ENCODE results near the gene PRR5.
"Not testable (repeated sequence)": the region's sequence is repeated elsewhere in the genome, so short reads cannot be mapped to it uniquely, and the experiment has no call there.

PRR5 gene

GRCh38 chr22:44732661-44733060 is 30.7 kb downstream of the PRR5 start:
- FAIRE-seq (peak; percentile 98), DNase-seq (ENCODE audit: insufficient read length, low spot score) (no peak)

GRCh38 chr22:44733426-44734106 is 31.6 kb downstream of the PRR5 start:
- DNase-seq (ENCODE audit: insufficient read length, low spot score) (no peak), FAIRE-seq (no peak)

- no peak for DNase-seq (ENCODE audit: insufficient read length, low spot score)
- no peak for FAIRE-seq
Measured at GRCh38 chr22:44734278-44734677, 32.3 kb downstream of the PRR5 start.

GRCh38 chr22:44734801-44735517 is 33.0 kb downstream of the PRR5 start:
- DNase-seq (ENCODE audit: insufficient read length, low spot score) (no peak), FAIRE-seq (no peak)

GRCh38 chr22:44735518-44736428 is 33.8 kb downstream of the PRR5 start:
- peak; percentile 68 for DNase-seq (ENCODE audit: insufficient read length, low spot score)

GRCh38 chr22:44736581-44737405 is 34.8 kb downstream of the PRR5 start:
- DNase-seq (ENCODE audit: insufficient read length, low spot score) (no peak), FAIRE-seq (no peak)

More at GRCh38 chr22:44735518-44736428, 33.8 kb downstream of the PRR5 start:
- FAIRE-seq = peak; percentile 16

GRCh38 chr22:44737406-44738346 is 35.7 kb downstream of the PRR5 start:
- FAIRE-seq = no peak
- no peak for DNase-seq (ENCODE audit: insufficient read length, low spot score)

- DNase-seq (ENCODE audit: insufficient read length, low spot score) (no peak), FAIRE-seq (no peak)
Measured at GRCh38 chr22:44738347-44738715, 36.3 kb downstream of the PRR5 start.

GRCh38 chr22:44739024-44739423 is 37.0 kb downstream of the PRR5 start:
- FAIRE-seq (no peak), DNase-seq (ENCODE audit: insufficient read length, low spot score) (no peak)

GRCh38 chr22:44739666-44740065 is 37.7 kb downstream of the PRR5 start:
- DNase-seq (ENCODE audit: insufficient read length, low spot score) = peak; percentile 50
- FAIRE-seq = not testable (repeated sequence)

GRCh38 chr22:44740307-44740706 is 38.3 kb downstream of the PRR5 start:
- no peak for DNase-seq (ENCODE audit: insufficient read length, low spot score)
- FAIRE-seq = no peak

GRCh38 chr22:44741929-44742328 is 39.9 kb downstream of the PRR5 start:
- no peak for FAIRE-seq

GRCh38 chr22:44743247-44743646 is 41.2 kb downstream of the PRR5 start:
- DNase-seq (ENCODE audit: insufficient read length, low spot score) (no peak), FAIRE-seq (no peak)

More at GRCh38 chr22:44741929-44742328, 39.9 kb downstream of the PRR5 start:
- DNase-seq (ENCODE audit: insufficient read length, low spot score) = no peak

GRCh38 chr22:44743804-44744211 is 41.8 kb downstream of the PRR5 start:
- no peak for DNase-seq (ENCODE audit: insufficient read length, low spot score)
- FAIRE-seq = no peak

- DNase-seq (ENCODE audit: insufficient read length, low spot score) (no peak), FAIRE-seq (no peak)
Measured at GRCh38 chr22:44745853-44746789, 44.1 kb downstream of the PRR5 start.

- not testable (repeated sequence) for DNase-seq (ENCODE audit: insufficient read length, low spot score); FAIRE-seq
Measured at GRCh38 chr22:44747784-44748127, 45.8 kb downstream of the PRR5 start.

- DNase-seq (ENCODE audit: insufficient read length, low spot score) (no peak), FAIRE-seq (no peak)
Measured at GRCh38 chr22:44748524-44748923, 46.5 kb downstream of the PRR5 start.

- DNase-seq (ENCODE audit: insufficient read length, low spot score) (no peak), FAIRE-seq (no peak)
Measured at GRCh38 chr22:44750481-44750880, 48.5 kb downstream of the PRR5 start.

Measured in HTR-8/SVneo (cell line).